SU-DHL-6 (cell line): ENCODE data around the gene ADAT3.

Experiments
- H2AFZ ChIP-seq: fragments of 200-600 bp; sonication (generic); 2 replicates; pipeline ENCODE4 v1.6.1; 2014; ENCODE audit warnings: low read depth, mild to moderate bottlenecking, moderate library complexity, mixed read lengths, antibody characterized with exemption, low read length; ENCODE audit not compliant: severe bottlenecking
- H3F3A ChIP-seq: fragments of 200-600 bp; shearing (Covaris generic); 2 replicates; pipeline ENCODE4 v1.6.0; 2016; ENCODE audit warnings: antibody characterized with exemption, mild to moderate bottlenecking; ENCODE audit not compliant: insufficient read depth
- H3K27ac ChIP-seq: fragments of 200-600 bp; sonication (generic); 2 replicates; pipeline ENCODE4 v1.5.1; 2016; ENCODE audit warnings: low read depth, mild to moderate bottlenecking, low read length, moderate library complexity, mixed read lengths
- H3K27me3 ChIP-seq: fragments of 200-600 bp; sonication (generic), shearing (Covaris generic); 2 replicates; pipeline ENCODE4 v1.6.0; 2014; ENCODE audit warnings: mild to moderate bottlenecking, low read length
- H3K36me3 ChIP-seq: fragments of 200-600 bp; sonication (generic); 2 replicates; pipeline ENCODE4 v1.6.1; 2014; ENCODE audit warnings: mild to moderate bottlenecking, low read length, mixed read lengths
- H3K4me2 ChIP-seq: fragments of 300-600, 200-600 bp; shearing (Covaris generic), sonication (generic); 2 replicates; pipeline ENCODE4 v1.6.0; 2014; ENCODE audit warnings: low read length, low read depth, mild to moderate bottlenecking; ENCODE audit not compliant: poor library complexity, severe bottlenecking
- H3K4me3 ChIP-seq: fragments of 200-600 bp; sonication (generic); 2 replicates; pipeline ENCODE4 v1.5.1; 2014; ENCODE audit warnings: antibody characterized with exemption, low read length, mild to moderate bottlenecking, mixed read lengths; ENCODE audit not compliant: insufficient read depth, poor library complexity, severe bottlenecking
- H3K79me2 ChIP-seq: fragments of 200-600 bp; sonication (generic); 2 replicates; pipeline ENCODE4 v1.6.1; 2014; ENCODE audit warnings: mild to moderate bottlenecking, low read length, moderate library complexity; ENCODE audit not compliant: insufficient read depth
- H3K9ac ChIP-seq: fragments of 200-600 bp; sonication (generic); 2 replicates; pipeline ENCODE4 v1.7.0; 2014; ENCODE audit warnings: mild to moderate bottlenecking, low read length
- H3K9me2 ChIP-seq: fragments of 200-600 bp; sonication (generic); replicated peaks from 2 replicates; pipeline ENCODE4 v1.6.1; 2014; ENCODE audit warnings: low read length; ENCODE audit not compliant: insufficient read depth
- H3K9me3 ChIP-seq: fragments of 200-600 bp; sonication (generic); 2 replicates; pipeline ENCODE4 v1.6.1; 2014; ENCODE audit warnings: low read length, mixed read lengths; ENCODE audit not compliant: insufficient read depth
- H4K20me1 ChIP-seq: fragments of 200-600 bp; sonication (generic); 2 replicates; pipeline ENCODE4 v1.6.1; 2014; ENCODE audit warnings: low read depth, mild to moderate bottlenecking, antibody characterized with exemption, low read length, moderate library complexity, mixed read lengths
- CTCF ChIP-seq: fragments of 200-600 bp; sonication (generic); IDR thresholded peaks from one replicate; pipeline ENCODE4 v1.5.1; 2017; ENCODE audit warnings: antibody characterized with exemption, mild to moderate bottlenecking, low read length, moderate library complexity; ENCODE audit not compliant: insufficient read depth, poor library complexity, severe bottlenecking
- EZH2phosphoT487 ChIP-seq: fragments of 200-600 bp; sonication (generic), shearing (Covaris generic); conservative IDR thresholded peaks from 2 replicates; pipeline ENCODE4 v1.6.1; 2018; ENCODE audit warnings: mild to moderate bottlenecking, antibody characterized with exemption, low read length, moderate library complexity, mixed read lengths

Gene ADAT3

DNA sequence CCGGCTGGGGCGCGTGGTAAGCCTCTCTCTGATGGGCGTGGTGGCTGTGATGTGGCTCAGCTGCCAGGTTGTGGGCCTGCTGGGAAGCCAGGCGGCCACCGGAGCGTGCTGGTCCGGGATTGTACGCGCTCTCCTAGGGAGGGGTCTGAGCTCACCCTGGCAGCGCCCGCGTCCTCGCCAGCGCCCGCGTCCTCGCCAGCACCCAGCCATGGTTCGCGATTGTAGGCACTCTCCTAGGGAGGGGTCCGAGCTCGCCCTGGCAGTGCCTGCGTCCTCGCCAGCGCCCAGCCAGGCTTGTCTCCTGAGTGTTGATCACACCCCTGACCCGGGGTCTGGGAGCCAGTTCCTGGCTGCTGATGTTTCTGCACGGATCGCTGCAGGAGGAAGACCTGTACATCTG, 13.8 kb downstream of the ADAT3 start:
- H2AFZ ChIP-seq, result no peak overlapping the region
- no peaks in the 10 kb centered on the region for H3F3A ChIP-seq
- H3K36me3 ChIP-seq, result no peaks in the 10 kb centered on the region
- no peaks in the 10 kb centered on the region for H4K20me1 ChIP-seq
- H3K9ac ChIP-seq, result no peak overlapping the region
- H3K27ac ChIP-seq, result no peak overlapping the region
- H3K4me2 ChIP-seq, result no peak overlapping the region
- H3K27me3 ChIP-seq, result no peaks in the 10 kb centered on the region
- TF ChIP-seq EZH2phosphoT487 (no peak), CTCF (no peak)
- H3K9me3 ChIP-seq, result no peaks in the 10 kb centered on the region
- H3K9me2 ChIP-seq, result no peaks in the 10 kb centered on the region
- H3K79me2 ChIP-seq, result 0 out of 2 replicates have a peak, but pooled peaks cover under 1% of the 10 kb centered on the region
- H3K4me3 ChIP-seq, result no peak overlapping the region

DNA sequence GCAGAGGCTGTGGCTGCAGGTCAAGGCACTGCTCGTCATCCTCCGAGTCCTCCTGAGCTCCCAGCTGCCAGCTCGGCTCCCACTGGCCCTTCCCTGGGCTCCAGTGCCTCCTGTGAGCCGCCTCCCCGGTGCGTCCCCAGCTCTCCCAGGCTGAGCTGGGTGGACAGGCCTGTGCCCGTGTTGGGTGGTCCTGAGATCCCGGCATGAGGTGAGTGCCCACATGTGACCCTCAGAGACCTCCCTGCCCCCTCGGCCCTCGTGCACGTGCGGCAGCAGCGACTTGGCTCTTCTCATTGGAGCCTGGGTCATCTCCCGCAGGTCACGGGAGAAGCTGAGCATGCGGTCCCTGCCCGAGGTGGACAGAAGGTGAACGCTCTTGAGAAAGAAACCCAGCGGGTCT, 15.4 kb downstream of the ADAT3 start:
- Histone ChIP-seq H3K4me2 (no peak overlapping the region), H3K27ac (no peak overlapping the region), H3K9me3 (no peaks in the 10 kb centered on the region), H4K20me1 (no peaks in the 10 kb centered on the region), H2AFZ (no peak overlapping the region), H3K27me3 (no peaks in the 10 kb centered on the region), H3K4me3 (no peak overlapping the region), H3K79me2 (no peaks in the 10 kb centered on the region), H3K36me3 (no peaks in the 10 kb centered on the region), H3F3A (no peaks in the 10 kb centered on the region), H3K9me2 (no peaks in the 10 kb centered on the region), H3K9ac (no peak overlapping the region)
- TF ChIP-seq EZH2phosphoT487 (no peak), CTCF (no peak)

GRCh38 chr19:1921326-1921725, 16.1 kb downstream of the ADAT3 start:
- Histone ChIP-seq H2AFZ (no peak overlapping the region), H3K27me3 (no peaks in the 10 kb centered on the region), H3K9ac (no peak overlapping the region), H3K79me2 (no peaks in the 10 kb centered on the region), H3K27ac (no peak overlapping the region), H3K4me2 (no peak overlapping the region), H3K9me2 (no peaks in the 10 kb centered on the region), H3K9me3 (no peaks in the 10 kb centered on the region), H4K20me1 (no peaks in the 10 kb centered on the region), H3F3A (no peaks in the 10 kb centered on the region), H3K36me3 (no peaks in the 10 kb centered on the region), H3K4me3 (no peak overlapping the region)
- TF ChIP-seq CTCF (no peak), EZH2phosphoT487 (no peak)
